ENCODE results near the gene CYTH3. TPM values are rescaled to one million over a fixed set of nuclear protein-coding genes. Genes with fewer than 3 reads are reported as not detected.
A peak's percentile ranks its signal among the peaks of the same experiment; 100 is the strongest.

CYTH3 gene
- total RNA-seq, 1 donor = 89.4 TPM

GRCh38 chr7:6157685-6158423, 114.6 kb downstream of the CYTH3 start:
- H3K79me2 ChIP-seq (ENCODE audit: insufficient read depth, low read length) = peaks cover 2% of the 10 kb centered on the region
- no peak overlapping the region for H2AFZ ChIP-seq (ENCODE audit: low read length)
- H3K4me1 ChIP-seq (ENCODE audit: insufficient read depth, low read length) = peaks cover 4% of the 10 kb centered on the region
- H3K36me3 ChIP-seq (ENCODE audit: insufficient read depth, low read length) = peaks cover 45% of the 10 kb centered on the region
- H3K27me3 ChIP-seq (ENCODE audit: insufficient read depth, low read length) = no peaks in the 10 kb centered on the region
- H4K20me1 ChIP-seq (ENCODE audit: insufficient read depth, low read length) = no peaks in the 10 kb centered on the region
- peak; percentile 53 for DNase-seq (ENCODE audit: insufficient read length, low spot score, missing footprints)
- no peak overlapping the region for H3K4me2 ChIP-seq (ENCODE audit: insufficient read depth, low read length)
- no peak overlapping the region for H3K4me3 ChIP-seq (ENCODE audit: insufficient read depth, low read length)
- TF ChIP-seq CTCF (IDR thresholded peaks at IDR 0.05; ENCODE audit: extremely low read depth, low read depth, low read length) = no peak
- no peaks in the 10 kb centered on the region for H3K9me3 ChIP-seq (ENCODE audit: low read depth, low read length)
- no peak overlapping the region for H3K27ac ChIP-seq (ENCODE audit: low read depth, low read length)

GRCh38 chr7:6156734-6157133, 115.7 kb downstream of the CYTH3 start:
- Histone ChIP-seq H3K9me3 (ENCODE audit: low read depth, low read length) (no peaks in the 10 kb centered on the region), H3K79me2 (ENCODE audit: insufficient read depth, low read length) (peaks cover 2% of the 10 kb centered on the region), H3K4me1 (ENCODE audit: insufficient read depth, low read length) (peaks cover 4% of the 10 kb centered on the region), H3K36me3 (ENCODE audit: insufficient read depth, low read length) (peaks cover 44% of the 10 kb centered on the region), H3K27me3 (ENCODE audit: insufficient read depth, low read length) (no peaks in the 10 kb centered on the region), H3K4me3 (ENCODE audit: insufficient read depth, low read length) (no peak overlapping the region), H2AFZ (ENCODE audit: low read length) (no peak overlapping the region), H3K4me2 (ENCODE audit: insufficient read depth, low read length) (no peak overlapping the region), H3K27ac (ENCODE audit: low read depth, low read length) (no peak overlapping the region), H4K20me1 (ENCODE audit: insufficient read depth, low read length) (no peaks in the 10 kb centered on the region)
- DNase-seq (ENCODE audit: insufficient read length, low spot score, missing footprints) = peak; percentile 74
- no peak for TF ChIP-seq CTCF (IDR thresholded peaks at IDR 0.05; ENCODE audit: extremely low read depth, low read depth, low read length)

- Histone ChIP-seq H3K4me3 (ENCODE audit: insufficient read depth, low read length) (no peak overlapping the region), H3K4me1 (ENCODE audit: insufficient read depth, low read length) (peaks cover 2% of the 10 kb centered on the region), H4K20me1 (ENCODE audit: insufficient read depth, low read length) (no peaks in the 10 kb centered on the region), H3K4me2 (ENCODE audit: insufficient read depth, low read length) (no peak overlapping the region), H2AFZ (ENCODE audit: low read length) (no peak overlapping the region), H3K9me3 (ENCODE audit: low read depth, low read length) (no peaks in the 10 kb centered on the region), H3K27me3 (ENCODE audit: insufficient read depth, low read length) (no peaks in the 10 kb centered on the region), H3K27ac (ENCODE audit: low read depth, low read length) (no peak overlapping the region), H3K79me2 (ENCODE audit: insufficient read depth, low read length) (peaks cover 2% of the 10 kb centered on the region), H3K36me3 (ENCODE audit: insufficient read depth, low read length) (peaks cover 47% of the 10 kb centered on the region)
- no peak for DNase-seq (ENCODE audit: insufficient read length, low spot score, missing footprints)
- TF ChIP-seq CTCF (IDR thresholded peaks at IDR 0.05; ENCODE audit: extremely low read depth, low read depth, low read length) = no peak
Measured at GRCh38 chr7:6155596-6155995, 116.8 kb downstream of the CYTH3 start.

GRCh38 chr7:6154542-6155404, 117.7 kb downstream of the CYTH3 start:
- Histone ChIP-seq H2AFZ (ENCODE audit: low read length) (no peak overlapping the region), H4K20me1 (ENCODE audit: insufficient read depth, low read length) (no peaks in the 10 kb centered on the region), H3K4me3 (ENCODE audit: insufficient read depth, low read length) (no peak overlapping the region), H3K27me3 (ENCODE audit: insufficient read depth, low read length) (no peaks in the 10 kb centered on the region), H3K4me1 (ENCODE audit: insufficient read depth, low read length) (no peaks in the 10 kb centered on the region), H3K79me2 (ENCODE audit: insufficient read depth, low read length) (no peaks in the 10 kb centered on the region), H3K4me2 (ENCODE audit: insufficient read depth, low read length) (no peak overlapping the region), H3K36me3 (ENCODE audit: insufficient read depth, low read length) (peaks cover 55% of the 10 kb centered on the region), H3K27ac (ENCODE audit: low read depth, low read length) (no peak overlapping the region), H3K9me3 (ENCODE audit: low read depth, low read length) (no peaks in the 10 kb centered on the region)
- DNase-seq (ENCODE audit: insufficient read length, low spot score, missing footprints) = peak; percentile 66
- TF ChIP-seq CTCF (IDR thresholded peaks at IDR 0.05; ENCODE audit: extremely low read depth, low read depth, low read length) = no peak

Data from osteoblast (primary cell).